ENCODE results near the gene ACOT12.

GRCh38 chr5:81349161-81349560 lies 44.8 kb downstream of the ACOT12 start:
- TF ChIP-seq CTCF (IDR thresholded peaks at IDR 0.05) (no peak), POLR2A (IDR thresholded peaks at IDR 0.05) (no peak)

Data from right lobe of liver (tissue), 4 donors.